ENCODE data around the gene BICC1.

BICC1 gene

DNA sequence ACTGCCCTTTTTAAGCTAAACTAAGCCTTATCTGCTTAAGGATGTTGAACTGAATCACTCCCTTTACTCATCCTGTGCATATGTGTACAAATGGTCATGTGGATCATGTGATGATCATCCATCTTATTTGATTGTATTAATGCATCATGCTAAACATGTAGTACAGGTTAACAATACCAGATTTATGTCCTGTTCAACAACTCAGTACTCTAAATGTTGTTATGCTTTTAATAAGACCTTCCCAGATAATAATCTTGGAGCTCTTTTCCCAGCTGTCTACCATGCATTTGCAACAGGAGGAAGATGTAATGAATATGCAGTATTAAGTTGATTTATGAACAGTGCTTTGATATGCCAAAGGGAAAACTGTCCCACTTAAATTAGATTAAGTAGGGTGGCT lies 318.0 kb downstream of the BICC1 start:
- TF ChIP-seq, protein P1, sequence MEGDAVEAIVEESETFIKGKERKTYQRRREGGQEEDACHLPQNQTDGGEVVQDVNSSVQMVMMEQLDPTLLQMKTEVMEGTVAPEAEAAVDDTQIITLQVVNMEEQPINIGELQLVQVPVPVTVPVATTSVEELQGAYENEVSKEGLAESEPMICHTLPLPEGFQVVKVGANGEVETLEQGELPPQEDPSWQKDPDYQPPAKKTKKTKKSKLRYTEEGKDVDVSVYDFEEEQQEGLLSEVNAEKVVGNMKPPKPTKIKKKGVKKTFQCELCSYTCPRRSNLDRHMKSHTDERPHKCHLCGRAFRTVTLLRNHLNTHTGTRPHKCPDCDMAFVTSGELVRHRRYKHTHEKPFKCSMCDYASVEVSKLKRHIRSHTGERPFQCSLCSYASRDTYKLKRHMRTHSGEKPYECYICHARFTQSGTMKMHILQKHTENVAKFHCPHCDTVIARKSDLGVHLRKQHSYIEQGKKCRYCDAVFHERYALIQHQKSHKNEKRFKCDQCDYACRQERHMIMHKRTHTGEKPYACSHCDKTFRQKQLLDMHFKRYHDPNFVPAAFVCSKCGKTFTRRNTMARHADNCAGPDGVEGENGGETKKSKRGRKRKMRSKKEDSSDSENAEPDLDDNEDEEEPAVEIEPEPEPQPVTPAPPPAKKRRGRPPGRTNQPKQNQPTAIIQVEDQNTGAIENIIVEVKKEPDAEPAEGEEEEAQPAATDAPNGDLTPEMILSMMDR (IDR thresholded peaks at IDR 0.05; ENCODE audit: insufficient read depth, low read length), result no peak
- TF ChIP-seq GABPA (IDR thresholded peaks at IDR 0.05; ENCODE audit: low read depth), result no peak
- no peak for TF ChIP-seq POLR2AphosphoS5 (IDR thresholded peaks at IDR 0.05; ENCODE audit: low read depth)
- TF ChIP-seq, protein P2, sequence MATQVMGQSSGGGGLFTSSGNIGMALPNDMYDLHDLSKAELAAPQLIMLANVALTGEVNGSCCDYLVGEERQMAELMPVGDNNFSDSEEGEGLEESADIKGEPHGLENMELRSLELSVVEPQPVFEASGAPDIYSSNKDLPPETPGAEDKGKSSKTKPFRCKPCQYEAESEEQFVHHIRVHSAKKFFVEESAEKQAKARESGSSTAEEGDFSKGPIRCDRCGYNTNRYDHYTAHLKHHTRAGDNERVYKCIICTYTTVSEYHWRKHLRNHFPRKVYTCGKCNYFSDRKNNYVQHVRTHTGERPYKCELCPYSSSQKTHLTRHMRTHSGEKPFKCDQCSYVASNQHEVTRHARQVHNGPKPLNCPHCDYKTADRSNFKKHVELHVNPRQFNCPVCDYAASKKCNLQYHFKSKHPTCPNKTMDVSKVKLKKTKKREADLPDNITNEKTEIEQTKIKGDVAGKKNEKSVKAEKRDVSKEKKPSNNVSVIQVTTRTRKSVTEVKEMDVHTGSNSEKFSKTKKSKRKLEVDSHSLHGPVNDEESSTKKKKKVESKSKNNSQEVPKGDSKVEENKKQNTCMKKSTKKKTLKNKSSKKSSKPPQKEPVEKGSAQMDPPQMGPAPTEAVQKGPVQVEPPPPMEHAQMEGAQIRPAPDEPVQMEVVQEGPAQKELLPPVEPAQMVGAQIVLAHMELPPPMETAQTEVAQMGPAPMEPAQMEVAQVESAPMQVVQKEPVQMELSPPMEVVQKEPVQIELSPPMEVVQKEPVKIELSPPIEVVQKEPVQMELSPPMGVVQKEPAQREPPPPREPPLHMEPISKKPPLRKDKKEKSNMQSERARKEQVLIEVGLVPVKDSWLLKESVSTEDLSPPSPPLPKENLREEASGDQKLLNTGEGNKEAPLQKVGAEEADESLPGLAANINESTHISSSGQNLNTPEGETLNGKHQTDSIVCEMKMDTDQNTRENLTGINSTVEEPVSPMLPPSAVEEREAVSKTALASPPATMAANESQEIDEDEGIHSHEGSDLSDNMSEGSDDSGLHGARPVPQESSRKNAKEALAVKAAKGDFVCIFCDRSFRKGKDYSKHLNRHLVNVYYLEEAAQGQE (IDR thresholded peaks at IDR 0.05; ENCODE audit: insufficient replicate concordance, low read depth), result no peak
- TF ChIP-seq SPI1 (IDR thresholded peaks at IDR 0.05; ENCODE audit: borderline replicate concordance, low read depth), result no peak
- Histone ChIP-seq H3K27ac (replicated peaks) (no peak overlapping the region), H3K4me3 (replicated peaks; ENCODE audit: insufficient read depth, low read length) (no peak overlapping the region), H3K27me3 (ENCODE audit: insufficient read depth, poor library complexity, severe bottlenecking) (no peaks in the 10 kb centered on the region)
- DNase-seq (ENCODE audit: low read depth in 1 of 2, low spot score in 1 of 2), result no peak

DNA sequence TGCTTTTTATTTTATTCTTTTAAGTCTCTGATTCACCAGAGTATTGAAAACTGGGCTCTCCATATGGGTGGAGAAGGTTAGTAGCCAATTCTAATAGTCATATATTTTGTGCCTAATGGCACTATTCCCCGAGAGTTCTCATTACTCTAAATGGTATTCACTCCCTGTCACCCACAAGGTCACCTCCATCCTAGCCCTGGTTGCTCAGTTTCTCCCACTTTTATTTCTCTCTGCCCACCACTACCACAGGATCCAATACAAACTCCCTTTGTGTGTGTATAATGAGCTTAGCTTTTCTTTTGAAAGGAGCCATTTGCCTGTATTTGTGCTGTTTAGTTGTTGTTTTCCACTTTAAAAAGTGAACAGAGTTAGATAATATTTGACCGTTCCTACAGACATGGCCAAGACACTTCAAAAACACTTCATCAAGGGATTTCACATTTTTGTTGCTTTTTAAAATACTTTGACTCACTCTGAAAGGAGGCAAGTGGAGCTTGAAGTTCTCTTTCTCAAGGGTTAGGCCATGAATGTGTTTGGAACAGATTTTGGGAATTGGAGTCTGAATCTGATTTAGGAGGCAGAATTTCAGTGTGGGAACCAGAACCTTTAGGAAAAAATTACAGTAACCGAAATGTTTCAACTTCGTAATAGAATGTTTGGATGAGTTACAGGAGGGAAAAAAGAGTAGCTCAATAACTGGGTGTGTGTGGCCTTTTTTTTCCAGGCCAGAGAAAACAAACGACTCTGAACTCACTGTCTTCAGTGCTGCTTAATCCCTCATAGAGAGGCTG lies 321.3 kb downstream of the BICC1 start:
- TF ChIP-seq, protein P2 (IDR thresholded peaks at IDR 0.05; ENCODE audit: insufficient replicate concordance, low read depth), result no peak
- TF ChIP-seq, protein P1 (IDR thresholded peaks at IDR 0.05; ENCODE audit: insufficient read depth, low read length), result no peak
- TF ChIP-seq SPI1 (IDR thresholded peaks at IDR 0.05; ENCODE audit: borderline replicate concordance, low read depth) (no peak), GABPA (IDR thresholded peaks at IDR 0.05; ENCODE audit: low read depth) (no peak), POLR2AphosphoS5 (IDR thresholded peaks at IDR 0.05; ENCODE audit: low read depth) (no peak)
- H3K27me3 ChIP-seq (ENCODE audit: insufficient read depth, poor library complexity, severe bottlenecking), result no peaks in the 10 kb centered on the region
- no peak overlapping the region for H3K4me3 ChIP-seq (replicated peaks; ENCODE audit: insufficient read depth, low read length)
- H3K27ac ChIP-seq (replicated peaks), result no peak overlapping the region
- DNase-seq (ENCODE audit: low read depth in 1 of 2, low spot score in 1 of 2), result no peak

DNA sequence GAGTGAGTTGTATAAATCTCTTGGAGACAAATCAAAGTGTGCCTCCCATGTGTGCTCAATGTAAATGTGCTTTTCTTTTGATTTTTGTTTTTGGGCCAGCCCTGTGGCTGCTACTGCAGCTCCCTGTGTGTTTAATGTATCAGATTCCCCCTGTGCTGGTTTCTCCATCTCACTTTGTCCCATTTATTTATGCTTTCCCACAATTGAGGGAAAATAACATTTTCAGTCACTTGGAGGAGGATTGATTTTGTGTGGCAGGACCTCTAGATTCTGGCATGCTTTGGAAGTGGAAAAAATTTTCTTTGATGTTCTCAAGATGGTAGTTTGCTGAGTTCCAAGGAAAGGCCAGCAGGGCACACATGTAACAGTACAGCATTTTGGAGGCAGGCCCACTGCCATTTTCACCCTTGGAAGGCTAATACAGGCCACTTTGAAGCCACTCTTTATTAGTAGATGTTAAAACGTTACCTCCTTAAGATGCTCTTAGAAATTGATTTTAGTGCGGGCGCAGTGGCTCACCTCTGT lies 323.6 kb downstream of the BICC1 start:
- H3K27ac ChIP-seq (replicated peaks), result no peak overlapping the region
- H3K4me3 ChIP-seq (replicated peaks; ENCODE audit: insufficient read depth, low read length), result no peak overlapping the region
- no peak for DNase-seq (ENCODE audit: low read depth in 1 of 2, low spot score in 1 of 2)
- H3K27me3 ChIP-seq (ENCODE audit: insufficient read depth, poor library complexity, severe bottlenecking), result no peaks in the 10 kb centered on the region
- no peak for TF ChIP-seq SPI1 (IDR thresholded peaks at IDR 0.05; ENCODE audit: borderline replicate concordance, low read depth)
- no peak for TF ChIP-seq GABPA (IDR thresholded peaks at IDR 0.05; ENCODE audit: low read depth)
- no peak for TF ChIP-seq POLR2AphosphoS5 (IDR thresholded peaks at IDR 0.05; ENCODE audit: low read depth)
- TF ChIP-seq, protein P2 (IDR thresholded peaks at IDR 0.05; ENCODE audit: insufficient replicate concordance, low read depth), result no peak
- TF ChIP-seq, protein P1 (IDR thresholded peaks at IDR 0.05; ENCODE audit: insufficient read depth, low read length), result no peak

All from HL-60 (cell line).